NCI-H69 (cell line): ENCODE data around the gene ZNF665.
"Not testable (repeated sequence)": the region's sequence is repeated elsewhere in the genome, so short reads cannot be mapped to it uniquely, and the experiment has no call there.

ENCODE experiments used
- DNase-seq: peaks from one replicate; lab custom pipeline; 2025; lab: John Stamatoyannopoulos, UW

Gene ZNF665

GRCh38 chr19:53157626-53158025 lies 35.5 kb downstream of the ZNF665 start:
- no peak for DNase-seq

DNA sequence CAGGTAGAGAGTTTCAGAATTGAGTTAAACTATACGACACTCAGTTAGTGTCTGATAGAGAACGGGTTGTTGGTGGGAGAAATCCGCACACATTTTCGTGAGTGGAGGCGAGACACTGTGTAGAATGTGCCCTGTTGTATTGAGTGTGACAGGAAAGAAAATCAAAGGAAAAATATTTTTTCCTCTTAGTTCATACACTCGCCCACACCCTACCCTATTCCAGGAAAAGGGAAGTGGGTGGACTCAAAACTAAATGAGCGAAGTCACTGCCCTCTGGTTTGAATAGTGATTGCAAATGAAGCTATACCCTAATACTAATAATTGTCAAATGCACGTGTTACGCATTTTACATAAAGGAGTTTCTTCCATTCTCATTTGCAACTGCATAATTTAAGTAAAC lies 36.3 kb downstream of the ZNF665 start:
- DNase-seq = no peak

DNA sequence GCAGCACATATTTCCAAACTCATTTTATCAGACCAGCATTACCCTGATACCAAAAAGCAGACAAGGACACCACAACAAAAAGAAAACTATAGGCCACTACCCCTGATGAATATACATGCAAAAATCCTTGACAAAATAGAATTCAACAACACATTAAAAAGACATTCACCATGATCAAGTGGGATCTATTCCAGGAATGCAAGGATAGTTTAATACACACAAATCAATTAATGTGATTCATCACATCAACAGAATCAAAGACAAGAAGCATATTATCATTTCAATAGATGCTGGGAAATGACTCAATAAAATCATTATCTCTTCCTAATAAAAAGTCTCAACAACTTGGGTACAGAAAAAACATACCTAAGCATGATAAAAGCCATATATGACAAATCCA lies 45.5 kb downstream of the ZNF665 start:
- DNase-seq = no peak

DNA sequence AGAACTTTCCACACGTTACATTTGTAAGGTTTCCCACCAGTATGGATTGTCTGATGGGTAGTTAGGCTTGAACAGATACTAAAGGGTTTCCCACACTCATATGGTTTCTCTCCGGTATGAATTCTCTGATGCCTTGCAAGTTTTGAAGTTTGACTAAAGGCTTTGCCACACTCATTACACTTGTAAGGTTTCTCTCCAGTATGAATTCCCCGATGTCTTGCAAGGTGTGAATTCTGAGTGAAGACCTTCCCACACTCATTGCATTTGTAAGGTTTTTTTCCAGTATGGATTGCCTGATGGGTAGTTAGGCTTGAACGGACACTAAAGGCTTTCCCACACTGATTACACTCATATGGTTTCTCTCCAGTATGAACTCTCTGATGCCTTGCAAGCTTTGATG lies 52.8 kb downstream of the ZNF665 start:
- DNase-seq = no peak

- no peak for DNase-seq
Observed at GRCh38 chr19:53136432-53136831, 56.7 kb downstream of the ZNF665 start.

GRCh38 chr19:53132141-53132991 lies 60.8 kb downstream of the ZNF665 start, which contains the start of gene ZNF415:
Gene ZNF415, minus strand, starts transcription at chr19:53132910. Its CDS starts 10,234 bp downstream, at chr19:53122676.
- DNase-seq = peak; percentile 90

DNA sequence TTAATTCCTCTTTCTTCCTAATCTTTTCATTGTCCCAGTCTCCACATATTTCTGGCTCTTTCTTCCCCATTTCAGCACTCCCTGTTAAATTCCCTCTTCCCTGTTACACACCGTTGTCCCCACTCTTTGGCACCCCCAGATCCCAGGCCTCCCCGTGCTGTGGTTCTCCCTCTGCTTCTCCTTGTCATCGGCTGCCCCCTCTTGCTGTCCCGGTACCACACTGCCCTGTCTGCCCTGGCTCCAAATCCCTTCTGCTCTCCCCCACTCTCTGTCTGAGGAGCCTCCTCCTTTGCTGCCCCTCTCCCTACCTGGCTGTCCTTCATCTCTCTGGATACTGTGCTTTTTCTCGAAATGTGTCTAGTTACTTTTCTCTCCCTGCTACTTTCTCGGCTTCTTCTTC lies 61.4 kb downstream of the ZNF665 start:
- DNase-seq = no peak

DNA sequence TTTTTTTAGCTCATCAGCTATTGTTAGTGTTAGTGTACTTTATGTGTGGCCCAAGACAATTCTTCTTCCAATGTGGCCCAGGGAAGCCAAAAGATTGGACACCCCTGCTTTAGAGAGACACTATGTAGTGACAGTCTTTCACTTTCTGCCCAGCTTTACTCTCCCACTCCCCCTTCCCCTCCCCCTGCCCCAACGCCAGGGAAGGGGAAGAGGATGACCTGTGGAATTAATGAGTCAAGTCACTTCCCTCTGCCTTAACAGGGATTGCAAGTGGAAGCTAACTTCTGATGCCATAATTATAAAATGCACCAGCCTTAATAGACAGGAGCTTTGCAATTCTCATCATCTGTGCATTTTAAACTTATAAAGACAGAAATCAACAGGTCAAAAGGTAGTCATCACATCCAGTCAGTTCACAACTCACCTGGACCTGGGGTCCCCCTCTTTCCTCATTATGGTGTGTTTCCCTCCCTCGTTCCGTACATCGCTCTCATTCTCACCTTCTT lies 62.0 kb downstream of the ZNF665 start:
- no peak for DNase-seq

DNA sequence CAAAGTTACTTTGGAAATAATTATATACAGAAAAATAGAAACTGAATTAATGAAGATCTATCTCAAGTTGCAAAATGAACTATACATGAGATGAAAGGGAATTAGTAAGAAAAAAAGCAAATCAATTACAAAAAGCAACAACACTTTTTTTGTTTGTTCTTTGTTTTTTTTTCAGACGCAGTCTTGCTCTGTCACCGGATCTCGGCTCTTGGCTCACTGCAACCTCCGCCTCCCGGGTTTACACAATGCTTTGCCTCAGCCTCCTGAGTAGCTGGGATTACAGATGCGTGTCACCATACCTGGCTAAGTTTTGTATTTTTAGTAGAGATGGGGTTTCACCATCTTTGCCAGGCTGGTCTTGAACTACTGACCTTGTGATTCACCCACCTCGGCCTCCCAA lies 62.7 kb downstream of the ZNF665 start:
- no peak for DNase-seq

- DNase-seq = not testable (repeated sequence)
Observed at GRCh38 chr19:53126733-53127526, 66.2 kb downstream of the ZNF665 start.

DNA sequence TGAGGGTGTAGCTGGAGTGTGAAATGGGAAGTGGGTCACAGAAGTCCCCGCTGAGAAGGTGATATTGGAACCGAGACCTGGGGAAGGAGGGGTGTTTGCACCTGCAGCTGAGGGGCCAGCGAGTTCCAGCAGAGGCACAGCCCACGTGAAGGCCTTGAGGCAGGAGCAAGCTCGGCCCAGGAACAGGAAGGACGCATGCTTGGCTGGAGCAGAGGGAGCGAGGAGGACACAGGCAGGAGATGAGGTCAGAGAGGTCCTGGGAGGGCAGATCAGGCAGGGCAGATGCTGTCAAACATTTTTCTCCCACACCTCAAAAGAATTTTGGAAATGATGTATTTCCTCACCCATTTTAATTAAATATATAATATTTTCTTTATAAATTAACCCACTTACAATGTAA lies 69.8 kb downstream of the ZNF665 start:
- DNase-seq = no peak
